HCT116 (cell line): ENCODE results near the gene WTAP. TPM values are rescaled to one million over a fixed set of nuclear protein-coding genes. Genes with fewer than 3 reads are reported as not detected.

Experiments
- ATAC-seq: fragments of 200-7000 bp; cut with Tn5 transposase; 2 replicates; pipeline ENCODE4 v1.9.1; 2020; ENCODE audit warnings: mild to moderate bottlenecking, moderate library complexity
- BruUV-seq: library from RNA; stranded (reverse); fragments of 400-500 nt; replicated peaks from 2 replicates; lab custom pipeline; 2021; lab: Mats Ljungman, UMichigan
- CTCF ChIA-PET: fragments of 300-600 bp; sonication (Branson Sonifier 250); formaldehyde crosslinking; loops from one replicate; lab custom pipeline; 2021; ENCODE audit warnings: antibody characterized with exemption; lab: Charles Lee
- POLR2A ChIA-PET: fragments of 300-600, 350-600 bp; sonication (Branson Sonifier 250); formaldehyde crosslinking; loops from one replicate; lab custom pipeline; 2021; ENCODE audit warnings: antibody characterized with exemption; lab: Charles Lee
- RAD21 ChIA-PET, 2 experiments: fragments of 300-600 bp; sonication (Branson Sonifier 250); formaldehyde crosslinking; loops; one replicate each; lab custom pipeline; 2023; ENCODE audit warnings: low total read pairs in 2 of 2; ENCODE audit not compliant: uncharacterized antibody in 2 of 2, unreplicated experiment in 2 of 2, low non-redundant PET in 1 of 2; lab: Charles Lee
- DNase-seq: peaks from one replicate; pipeline ENCODE4 v3.0.0-alpha.2; 2010; ENCODE audit warnings: low read depth, low spot score
- H2AFZ ChIP-seq: fragments of 200-600 bp; shearing (Covaris generic), sonication (generic); 2 replicates; pipeline ENCODE4 v1.6.1; 2017; ENCODE audit warnings: low read depth, mixed run types, mixed read lengths, antibody characterized with exemption, low read length; ENCODE audit not compliant: poor library complexity, severe bottlenecking
- H3K27ac ChIP-seq: 2 replicates; pipeline ENCODE4 v1.5.1; 2012; ENCODE audit warnings: low read depth, low read length
- H3K27me3 ChIP-seq: fragments of 200-600 bp; sonication (generic); 2 replicates; pipeline ENCODE4 v1.6.1; 2016; ENCODE audit warnings: mixed run types, low read length, mixed read lengths; ENCODE audit not compliant: insufficient read depth
- H3K36me3 ChIP-seq, 2 experiments: fragments of 200-500 bp in 1 of 2; fragments of 200-600 bp in 1 of 2; sonication (Bioruptor generic) in 1 of 2; sonication (generic) in 1 of 2; 2 replicates each; pipeline versions ENCODE4 v1.5.1 to v1.6.1; 2014 to 2016; ENCODE audit warnings: low read length in 2 of 2, inconsistent platforms in 1 of 2, mixed read lengths in 1 of 2, mixed run types in 1 of 2; ENCODE audit not compliant: insufficient read depth in 2 of 2, control insufficient read depth in 1 of 2
- H3K4me1 ChIP-seq, 2 experiments: fragments of 200-600 bp in 1 of 2; sonication (generic) in 1 of 2; 2 replicates each; pipeline versions ENCODE4 v1.5.1 to v1.6.1; 2012 to 2017; ENCODE audit warnings: low read length in 2 of 2, inconsistent platforms in 1 of 2, mild to moderate bottlenecking in 1 of 2, mixed read lengths in 1 of 2, mixed run types in 1 of 2, moderate library complexity in 1 of 2; ENCODE audit not compliant: insufficient read depth in 2 of 2, control insufficient read depth in 1 of 2
- H3K4me2 ChIP-seq: fragments of 200-600 bp; sonication (generic); 2 replicates; pipeline ENCODE4 v1.6.1; 2017; ENCODE audit warnings: mixed run types, low read length, mixed read lengths
- H3K4me3 ChIP-seq, 2 experiments: fragments of 200-600 bp in 1 of 2; sonication (generic) in 1 of 2; replicated peaks in 1 of 2; 2 replicates each; pipeline ENCODE4 v1.5.1; 2011 to 2016; ENCODE audit warnings: low read length in 2 of 2, control low read depth in 1 of 2, low read depth in 1 of 2, mild to moderate bottlenecking in 1 of 2, mixed read lengths in 1 of 2, mixed run types in 1 of 2
- H3K79me2 ChIP-seq: fragments of 200-600 bp; sonication (generic); 2 replicates; pipeline ENCODE4 v1.6.1; 2017; ENCODE audit warnings: mild to moderate bottlenecking, mixed run types, low read length, moderate library complexity, mixed read lengths; ENCODE audit not compliant: insufficient read depth
- H3K9ac ChIP-seq: fragments of 200-600 bp; sonication (generic); 2 replicates; pipeline ENCODE4 v1.6.1; 2016; ENCODE audit warnings: low read length, mixed read lengths
- H3K9me2 ChIP-seq: fragments of 200-600 bp; sonication (generic), shearing (Covaris generic); 2 replicates; pipeline ENCODE4 v1.6.1; 2017; ENCODE audit warnings: mixed run types, mild to moderate bottlenecking, moderate library complexity; ENCODE audit not compliant: insufficient read depth
- H3K9me3 ChIP-seq, 2 experiments: fragments of 200-500 bp in 1 of 2; fragments of 200-600 bp in 1 of 2; sonication (Bioruptor generic) in 1 of 2; sonication (generic) in 1 of 2; 2 replicates each; pipeline ENCODE4 v1.6.1; 2014 to 2017; ENCODE audit warnings: low read length in 2 of 2, mixed read lengths in 2 of 2, inconsistent platforms in 1 of 2, low read depth in 1 of 2, mild to moderate bottlenecking in 1 of 2, mixed run types in 1 of 2, moderate library complexity in 1 of 2; ENCODE audit not compliant: control insufficient read depth in 1 of 2, insufficient read depth in 1 of 2
- H4K20me1 ChIP-seq: fragments of 200-600 bp; sonication (generic), shearing (Covaris generic); 2 replicates; pipeline ENCODE4 v1.6.1; 2017; ENCODE audit warnings: mixed run types, mild to moderate bottlenecking, moderate library complexity; ENCODE audit not compliant: insufficient read depth
- CBX3 ChIP-seq: IDR thresholded peaks from 2 replicates; pipeline ENCODE4 v1.6.1; 2012; ENCODE audit warnings: low read depth
- CTCF ChIP-seq, 3 experiments: fragments of 200-600 bp in 1 of 3; sonication (generic) in 1 of 3; IDR thresholded peaks in 2 of 3; conservative IDR thresholded peaks in 1 of 3; 2 replicates each; pipeline ENCODE4 v1.5.1; 2012 to 2017; ENCODE audit warnings: low read depth in 2 of 3, low read length in 2 of 3, antibody characterized with exemption in 1 of 3, borderline replicate concordance in 1 of 3, control low read depth in 1 of 3, mild to moderate bottlenecking in 1 of 3, mixed read lengths in 1 of 3, mixed run types in 1 of 3, moderate library complexity in 1 of 3; ENCODE audit not compliant: insufficient read depth in 1 of 3
- intact Hi-C: fragments of 100-400 bp; cut with micrococcal nuclease; formaldehyde crosslinking; loops from 2 replicates; pipeline ENCODE4 v1.10.0; 2022
- total RNA-seq: library from RNA; stranded (reverse); gene quantifications from one replicate; pipeline ENCODE4 v1.2.1, GENCODE V29; 2021; ENCODE audit not compliant: unreplicated experiment

The WTAP gene
- total RNA-seq, 1 experiment from 2014 or later: 88.6 TPM

GRCh38 chr6:159761129-159761872 is 34.0 kb downstream of the WTAP start:
- RAD21 ChIA-PET: no interaction called here

More at GRCh38 chr6:159761129-159761872, 34.0 kb downstream of the WTAP start:
- Histone ChIP-seq H3K79me2 (peaks cover 12% of the 10 kb centered on the region), H3K4me1 (peaks cover 4 to 47% of the 10 kb centered on the region in 2 experiments; a peak in 3 of 4 replicates), H3K9ac (peak overlapping the region; percentile 79), H4K20me1 (no peaks in the 10 kb centered on the region), H3K27ac (peak overlapping the region; percentile 96), H3K9me2 (no peaks in the 10 kb centered on the region), H3K9me3 (no peaks in the 10 kb centered on the region), H2AFZ (no peak overlapping the region), H3K36me3 (peaks cover 2 to 12% of the 10 kb centered on the region in 2 experiments; a peak in 2 of 4 replicates), H3K27me3 (no peaks in the 10 kb centered on the region), H3K4me3 (peak overlapping the region; percentile 34 to 69), H3K4me2 (peak overlapping the region; percentile 96)
- TF ChIP-seq CBX3 (no peak), CTCF (IDR thresholded peaks at IDR 0.05 in 2 of 3, conservative IDR thresholded peaks at IDR 0.05 in 1 of 3; ENCODE audit: borderline replicate concordance in 1 of 3, insufficient read depth in 1 of 3, low read depth in 2 of 3, low read length in 2 of 3) (no peak)
- ATAC-seq (no peak), DNase-seq (no peak)
- ChIA-PET POLR2A (interaction anchor here (1.0 to 2.1 kb wide), 3 partner anchors 9 to 34 kb away, joined by 3 to 11 read pairs (median 7); partner anchors contain the start of genes MRPL18, TCP1 and WTAP), CTCF (no interaction called here)
- BruUV-seq: TSS peak; percentile 86
- intact Hi-C loops: no loop called here
